GM23338 (cell line): ENCODE measurements around the gene GPR37L1.

Source experiments
- EZH2 ChIP-seq: fragments of 200-600 bp; sonication (generic); IDR thresholded peaks from one replicate; pipeline ENCODE4 v1.8.0; 2017; ENCODE audit warnings: antibody characterized with exemption, mild to moderate bottlenecking, low read depth; ENCODE audit not compliant: unreplicated experiment
- POLR2AphosphoS5 ChIP-seq: IDR thresholded peaks from 2 replicates; pipeline ENCODE4 v1.6.1; 2016; ENCODE audit warnings: antibody characterized with exemption, low read depth
- TF ChIP-seq, protein P1 (sequence below), 2 experiments: fragments of 200-600 bp in 1 of 2; sonication (generic) in 1 of 2; conservative IDR thresholded peaks; 2 replicates each; pipeline versions ENCODE4 v1.5.1 to v1.6.1; 2016 to 2017; ENCODE audit warnings: antibody characterized with exemption in 2 of 2, low read depth in 2 of 2, mild to moderate bottlenecking in 2 of 2, moderate library complexity in 1 of 2
- TF ChIP-seq, protein P2 (sequence below): IDR thresholded peaks from one replicate; pipeline ENCODE4 v1.6.1; 2018; ENCODE audit warnings: antibody characterized with exemption; ENCODE audit not compliant: unreplicated experiment

DNA sequence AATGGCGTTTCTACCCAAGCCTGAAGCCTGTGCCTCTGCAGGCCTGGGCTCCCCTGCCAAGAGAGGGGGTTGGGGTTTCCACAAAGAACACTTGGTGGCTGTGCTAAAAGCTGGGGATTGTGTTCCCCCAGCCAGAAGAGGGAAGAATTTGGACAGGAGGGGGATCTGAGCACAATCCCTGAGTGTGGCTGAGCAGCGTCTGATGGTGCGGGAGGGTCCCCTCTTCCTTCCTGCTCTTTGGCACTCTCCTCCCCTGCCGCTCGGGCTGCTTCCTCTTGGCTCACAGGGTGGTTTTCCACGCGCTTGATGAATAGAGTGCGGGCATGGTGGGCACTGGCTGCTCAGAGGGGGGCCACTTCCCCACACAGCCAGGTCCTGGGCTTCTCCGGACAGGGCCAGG lies 3.7 kb downstream of the GPR37L1 start:
- TF ChIP-seq, protein P1, sequence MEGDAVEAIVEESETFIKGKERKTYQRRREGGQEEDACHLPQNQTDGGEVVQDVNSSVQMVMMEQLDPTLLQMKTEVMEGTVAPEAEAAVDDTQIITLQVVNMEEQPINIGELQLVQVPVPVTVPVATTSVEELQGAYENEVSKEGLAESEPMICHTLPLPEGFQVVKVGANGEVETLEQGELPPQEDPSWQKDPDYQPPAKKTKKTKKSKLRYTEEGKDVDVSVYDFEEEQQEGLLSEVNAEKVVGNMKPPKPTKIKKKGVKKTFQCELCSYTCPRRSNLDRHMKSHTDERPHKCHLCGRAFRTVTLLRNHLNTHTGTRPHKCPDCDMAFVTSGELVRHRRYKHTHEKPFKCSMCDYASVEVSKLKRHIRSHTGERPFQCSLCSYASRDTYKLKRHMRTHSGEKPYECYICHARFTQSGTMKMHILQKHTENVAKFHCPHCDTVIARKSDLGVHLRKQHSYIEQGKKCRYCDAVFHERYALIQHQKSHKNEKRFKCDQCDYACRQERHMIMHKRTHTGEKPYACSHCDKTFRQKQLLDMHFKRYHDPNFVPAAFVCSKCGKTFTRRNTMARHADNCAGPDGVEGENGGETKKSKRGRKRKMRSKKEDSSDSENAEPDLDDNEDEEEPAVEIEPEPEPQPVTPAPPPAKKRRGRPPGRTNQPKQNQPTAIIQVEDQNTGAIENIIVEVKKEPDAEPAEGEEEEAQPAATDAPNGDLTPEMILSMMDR (conservative IDR thresholded peaks at IDR 0.05; ENCODE audit: low read depth in 2 of 2) = no peak
- TF ChIP-seq EZH2 = no peak
- TF ChIP-seq, protein P2, sequence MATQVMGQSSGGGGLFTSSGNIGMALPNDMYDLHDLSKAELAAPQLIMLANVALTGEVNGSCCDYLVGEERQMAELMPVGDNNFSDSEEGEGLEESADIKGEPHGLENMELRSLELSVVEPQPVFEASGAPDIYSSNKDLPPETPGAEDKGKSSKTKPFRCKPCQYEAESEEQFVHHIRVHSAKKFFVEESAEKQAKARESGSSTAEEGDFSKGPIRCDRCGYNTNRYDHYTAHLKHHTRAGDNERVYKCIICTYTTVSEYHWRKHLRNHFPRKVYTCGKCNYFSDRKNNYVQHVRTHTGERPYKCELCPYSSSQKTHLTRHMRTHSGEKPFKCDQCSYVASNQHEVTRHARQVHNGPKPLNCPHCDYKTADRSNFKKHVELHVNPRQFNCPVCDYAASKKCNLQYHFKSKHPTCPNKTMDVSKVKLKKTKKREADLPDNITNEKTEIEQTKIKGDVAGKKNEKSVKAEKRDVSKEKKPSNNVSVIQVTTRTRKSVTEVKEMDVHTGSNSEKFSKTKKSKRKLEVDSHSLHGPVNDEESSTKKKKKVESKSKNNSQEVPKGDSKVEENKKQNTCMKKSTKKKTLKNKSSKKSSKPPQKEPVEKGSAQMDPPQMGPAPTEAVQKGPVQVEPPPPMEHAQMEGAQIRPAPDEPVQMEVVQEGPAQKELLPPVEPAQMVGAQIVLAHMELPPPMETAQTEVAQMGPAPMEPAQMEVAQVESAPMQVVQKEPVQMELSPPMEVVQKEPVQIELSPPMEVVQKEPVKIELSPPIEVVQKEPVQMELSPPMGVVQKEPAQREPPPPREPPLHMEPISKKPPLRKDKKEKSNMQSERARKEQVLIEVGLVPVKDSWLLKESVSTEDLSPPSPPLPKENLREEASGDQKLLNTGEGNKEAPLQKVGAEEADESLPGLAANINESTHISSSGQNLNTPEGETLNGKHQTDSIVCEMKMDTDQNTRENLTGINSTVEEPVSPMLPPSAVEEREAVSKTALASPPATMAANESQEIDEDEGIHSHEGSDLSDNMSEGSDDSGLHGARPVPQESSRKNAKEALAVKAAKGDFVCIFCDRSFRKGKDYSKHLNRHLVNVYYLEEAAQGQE = no peak
- no peak for TF ChIP-seq POLR2AphosphoS5
